ENCODE results near the gene GAN.

GAN gene

GRCh38 chr16:81286190-81286589 lies 28.6 kb upstream of the GAN start:
- TF ChIP-seq CTCF (IDR thresholded peaks at IDR 0.05) = no peak

- TF ChIP-seq CTCF (IDR thresholded peaks at IDR 0.05) = no peak
Observed at GRCh38 chr16:81291117-81291516, 23.6 kb upstream of the GAN start.

GRCh38 chr16:81292936-81293335 lies 21.8 kb upstream of the GAN start:
- TF ChIP-seq CTCF (IDR thresholded peaks at IDR 0.05) = no peak

- TF ChIP-seq CTCF (IDR thresholded peaks at IDR 0.05) = no peak
Observed at GRCh38 chr16:81293909-81294802, 20.6 kb upstream of the GAN start.

GRCh38 chr16:81296631-81297030 lies 18.1 kb upstream of the GAN start:
- TF ChIP-seq CTCF (IDR thresholded peaks at IDR 0.05) = no peak

GRCh38 chr16:81307770-81308169 lies 7.0 kb upstream of the GAN start:
- no peak for TF ChIP-seq CTCF (IDR thresholded peaks at IDR 0.05)

- TF ChIP-seq CTCF (IDR thresholded peaks at IDR 0.05) = no peak
Observed at GRCh38 chr16:81310045-81310644, 4.6 kb upstream of the GAN start.
